HUES48 (cell line): Measurements from ENCODE around the gene ABHD17C.

Experiments
- H3K27ac ChIP-seq: one replicate; pipeline ENCODE4 v1.7.0; 2013; ENCODE audit warnings: low read depth, low read length, inconsistent platforms
- H3K27me3 ChIP-seq: 2 replicates; pipeline ENCODE4 v1.6.1; 2013; ENCODE audit warnings: mild to moderate bottlenecking, low read length; ENCODE audit not compliant: control insufficient read depth, insufficient read depth
- H3K36me3 ChIP-seq: 2 replicates; pipeline ENCODE4 v1.6.1; 2013; ENCODE audit warnings: low read length; ENCODE audit not compliant: control insufficient read depth, insufficient read depth
- H3K4me1 ChIP-seq: 2 replicates; pipeline ENCODE4 v1.6.1; 2013; ENCODE audit warnings: mild to moderate bottlenecking, low read length; ENCODE audit not compliant: control insufficient read depth, insufficient read depth
- H3K4me3 ChIP-seq: 2 replicates; pipeline ENCODE4 v1.5.1; 2013; ENCODE audit warnings: mild to moderate bottlenecking, low read depth, low read length
- H3K9ac ChIP-seq: 2 replicates; pipeline ENCODE4 v1.6.1; 2013; ENCODE audit warnings: mild to moderate bottlenecking, low read depth, low read length, moderate library complexity
- H3K9me3 ChIP-seq: 2 replicates; pipeline ENCODE4 v1.6.1; 2013; ENCODE audit warnings: low read length; ENCODE audit not compliant: control insufficient read depth, insufficient read depth

ABHD17C gene

DNA sequence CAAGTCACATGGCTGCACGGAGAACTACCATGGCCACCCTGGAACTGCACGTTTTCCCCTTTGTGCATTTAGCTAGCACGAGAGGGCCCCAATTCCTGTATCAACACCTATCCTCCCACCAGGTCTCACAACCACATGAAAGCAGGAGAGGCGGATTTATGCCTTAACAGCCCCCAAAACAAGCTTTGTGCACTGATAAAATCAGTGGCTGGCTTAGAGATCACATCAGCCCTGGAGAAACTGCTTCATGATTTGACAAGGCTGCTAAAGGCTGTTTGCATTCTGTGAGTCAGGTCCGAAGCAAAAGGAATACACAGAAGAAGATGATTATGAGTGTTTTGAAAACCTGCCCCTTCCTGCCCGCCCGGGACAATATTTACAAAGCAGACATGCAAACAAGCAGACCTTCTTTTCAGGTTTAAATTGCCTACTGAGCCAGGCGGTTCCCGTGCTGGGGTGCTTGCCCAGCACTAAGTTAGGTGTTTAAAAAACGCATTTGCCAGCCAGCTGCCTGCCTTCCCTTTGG, 109.9 kb downstream of the ABHD17C start:
- H3K9me3 ChIP-seq: no peaks in the 10 kb centered on the region
- H3K27me3 ChIP-seq: 0 out of 2 replicates have a peak, but pooled peaks cover 4% of the 10 kb centered on the region
- H3K4me3 ChIP-seq: no peak overlapping the region
- H3K9ac ChIP-seq: no peak overlapping the region
- no peaks in the 10 kb centered on the region for H3K36me3 ChIP-seq
- no peak overlapping the region for H3K27ac ChIP-seq
- H3K4me1 ChIP-seq: peaks cover 9% of the 10 kb centered on the region
